Middle frontal gyrus (tissue), 1 donor: ENCODE data around the gene RGCC.
"Not testable (repeated sequence)": the region's sequence is repeated elsewhere in the genome, so short reads cannot be mapped to it uniquely, and the experiment has no call there.

ENCODE experiments used
- DNase-seq: peaks from one replicate; pipeline ENCODE4 v3.0.0-alpha.2; 2015; ENCODE audit warnings: low spot score; ENCODE audit errors: extremely low spot score

RGCC gene

GRCh38 chr13:41490371-41491015 is 33.1 kb downstream of the RGCC start:
- DNase-seq: no peak

- no peak for DNase-seq
Observed at GRCh38 chr13:41491436-41491835, 34.1 kb downstream of the RGCC start.

GRCh38 chr13:41492432-41493260 is 35.3 kb downstream of the RGCC start:
- no peak for DNase-seq

- no peak for DNase-seq
Observed at GRCh38 chr13:41494202-41494601, 36.9 kb downstream of the RGCC start.

GRCh38 chr13:41495044-41495443 is 37.7 kb downstream of the RGCC start:
- no peak for DNase-seq

- no peak for DNase-seq
Observed at GRCh38 chr13:41496420-41497234, 39.3 kb downstream of the RGCC start.

GRCh38 chr13:41497436-41497835 is 40.1 kb downstream of the RGCC start:
- DNase-seq: no peak

GRCh38 chr13:41499452-41499851 is 42.1 kb downstream of the RGCC start:
- no peak for DNase-seq

- DNase-seq: no peak
Observed at GRCh38 chr13:41500511-41500910, 43.2 kb downstream of the RGCC start.

GRCh38 chr13:41501281-41501680 is 43.9 kb downstream of the RGCC start:
- no peak for DNase-seq

- DNase-seq: no peak
Observed at GRCh38 chr13:41502031-41502430, 44.7 kb downstream of the RGCC start.

- DNase-seq: no peak
Observed at GRCh38 chr13:41502673-41503072, 45.3 kb downstream of the RGCC start.

GRCh38 chr13:41503356-41503755 is 46.0 kb downstream of the RGCC start:
- no peak for DNase-seq

- not testable (repeated sequence) for DNase-seq
Observed at GRCh38 chr13:41504657-41505056, 47.3 kb downstream of the RGCC start.

GRCh38 chr13:41505209-41505835 is 48.0 kb downstream of the RGCC start:
- no peak for DNase-seq

- DNase-seq: no peak
Observed at GRCh38 chr13:41506312-41506711, 49.0 kb downstream of the RGCC start.

- no peak for DNase-seq
Observed at GRCh38 chr13:41509971-41510370, 52.6 kb downstream of the RGCC start.

GRCh38 chr13:41511827-41512226 is 54.5 kb downstream of the RGCC start:
- DNase-seq: no peak

GRCh38 chr13:41512441-41512840 is 55.1 kb downstream of the RGCC start:
- DNase-seq: no peak

- no peak for DNase-seq
Observed at GRCh38 chr13:41513600-41513999, 56.2 kb downstream of the RGCC start.

- DNase-seq: no peak
Observed at GRCh38 chr13:41514853-41515395, 57.6 kb downstream of the RGCC start.
